GM08714 (cell line): ENCODE data around the gene DEPP1.

ENCODE experiments used
- H3K4me3 ChIP-seq: fragments of 200-500 bp; sonication (Bioruptor generic); 2 replicates; pipeline ENCODE4 v1.5.1; 2014; ENCODE audit warnings: mild to moderate bottlenecking, low read length, inconsistent platforms
- ZNF274 ChIP-seq: IDR thresholded peaks from 2 replicates; pipeline ENCODE4 v1.6.1; 2012; ENCODE audit warnings: mild to moderate bottlenecking, low read depth, low read length

Gene DEPP1

GRCh38 chr10:44969854-44970253, 8.8 kb downstream of the DEPP1 start:
- H3K4me3 ChIP-seq, result no peak overlapping the region
- TF ChIP-seq ZNF274, result no peak

GRCh38 chr10:44968500-44969400, 9.9 kb downstream of the DEPP1 start:
- H3K4me3 ChIP-seq, result no peak overlapping the region
- TF ChIP-seq ZNF274, result no peak

GRCh38 chr10:44968091-44968490, 10.5 kb downstream of the DEPP1 start:
- no peak overlapping the region for H3K4me3 ChIP-seq
- no peak for TF ChIP-seq ZNF274

- H3K4me3 ChIP-seq, result no peak overlapping the region
- TF ChIP-seq ZNF274, result no peak
Observed at GRCh38 chr10:44967616-44968015, 11.0 kb downstream of the DEPP1 start.

GRCh38 chr10:44966816-44967509, 11.6 kb downstream of the DEPP1 start:
- no peak overlapping the region for H3K4me3 ChIP-seq
- no peak for TF ChIP-seq ZNF274

GRCh38 chr10:44966129-44966815, 12.3 kb downstream of the DEPP1 start:
- no peak for TF ChIP-seq ZNF274
- no peak overlapping the region; the same call in 1 of the 2 replicates for H3K4me3 ChIP-seq

GRCh38 chr10:44965651-44966097, 12.9 kb downstream of the DEPP1 start:
- TF ChIP-seq ZNF274, result no peak
- H3K4me3 ChIP-seq, result no peak overlapping the region

- no peak for TF ChIP-seq ZNF274
- no peak overlapping the region for H3K4me3 ChIP-seq
Observed at GRCh38 chr10:44965104-44965503, 13.5 kb downstream of the DEPP1 start.

- TF ChIP-seq ZNF274, result no peak
- peak overlapping the region; percentile 7; the same call in 1 of the 2 replicates for H3K4me3 ChIP-seq
Observed at GRCh38 chr10:44963772-44964633, 14.6 kb downstream of the DEPP1 start.

- H3K4me3 ChIP-seq, result peak overlapping the region; percentile 7; the same call in 1 of the 2 replicates
Observed at GRCh38 chr10:44962870-44963738, 15.5 kb downstream of the DEPP1 start.

GRCh38 chr10:44961931-44962750, 16.5 kb downstream of the DEPP1 start:
- peak overlapping the region; percentile 46; the same call in 1 of the 2 replicates for H3K4me3 ChIP-seq
- TF ChIP-seq ZNF274, result no peak

More at GRCh38 chr10:44962870-44963738, 15.5 kb downstream of the DEPP1 start:
- TF ChIP-seq ZNF274, result no peak

- TF ChIP-seq ZNF274, result no peak
- H3K4me3 ChIP-seq, result peak overlapping the region; percentile 46
Observed at GRCh38 chr10:44961230-44961571, 17.4 kb downstream of the DEPP1 start.
